Left renal cortex interstitium (tissue), 4 donors: Measurements from ENCODE around the gene MALL. TPM values are rescaled to one million over a fixed set of nuclear protein-coding genes. Genes with fewer than 3 reads are reported as not detected.
"Not testable (repeated sequence)": the region's sequence is repeated elsewhere in the genome, so short reads cannot be mapped to it uniquely, and the experiment has no call there.

ENCODE experiments used
- DNase-seq, 4 donors: peaks; one replicate each; pipeline ENCODE4 v3.0.0-alpha.2; 2013; ENCODE audit warnings: low read depth in 4 of 4, low spot score in 2 of 4, missing footprints in 1 of 4
- polyA plus RNA-seq, 4 donors: library from polyadenylated mRNA; unstranded; fragments of 120-200 nt; gene quantifications; one replicate each; pipeline ENCODE4 v1.2.1, GENCODE V29; 2013; ENCODE audit not compliant: insufficient read length in 4 of 4

MALL gene
- polyA plus RNA-seq, 4 donors, result 12.4 to 14.3 (median 13.1) TPM

DNA sequence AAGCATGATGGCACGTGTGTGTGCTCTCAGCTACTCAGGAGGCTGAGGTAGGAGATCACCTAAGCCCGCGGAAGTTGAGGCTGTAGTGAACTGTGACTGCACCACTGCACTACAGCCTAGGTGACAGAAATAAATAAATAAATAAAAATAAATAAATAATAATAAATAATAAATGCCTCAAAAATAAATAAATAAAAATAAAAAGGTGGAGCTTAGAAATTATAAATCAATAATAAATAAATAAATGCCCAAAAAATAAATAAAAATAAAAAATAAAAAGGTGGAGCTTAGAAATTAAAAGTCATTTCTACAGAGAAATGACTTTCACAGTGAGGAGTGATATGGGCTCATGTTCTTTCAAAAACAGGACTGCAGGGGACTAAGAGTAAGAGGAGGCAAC is 6.0 kb upstream of the MALL start:
- no peak for DNase-seq

DNA sequence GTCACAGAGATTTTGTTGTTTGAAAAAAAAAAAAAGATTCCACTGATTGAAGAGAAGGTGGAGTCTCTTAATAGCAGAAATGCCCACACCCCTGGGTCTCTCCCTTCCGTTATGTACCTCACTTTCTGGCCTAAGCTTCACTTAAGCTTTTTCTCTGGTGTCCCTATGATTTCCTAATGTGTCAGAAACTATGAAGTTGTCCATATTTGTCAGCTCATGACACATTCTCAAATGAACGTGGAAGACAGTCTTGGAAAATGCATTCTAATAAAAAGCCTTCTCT is 5.4 kb upstream of the MALL start:
- no peak for DNase-seq

DNA sequence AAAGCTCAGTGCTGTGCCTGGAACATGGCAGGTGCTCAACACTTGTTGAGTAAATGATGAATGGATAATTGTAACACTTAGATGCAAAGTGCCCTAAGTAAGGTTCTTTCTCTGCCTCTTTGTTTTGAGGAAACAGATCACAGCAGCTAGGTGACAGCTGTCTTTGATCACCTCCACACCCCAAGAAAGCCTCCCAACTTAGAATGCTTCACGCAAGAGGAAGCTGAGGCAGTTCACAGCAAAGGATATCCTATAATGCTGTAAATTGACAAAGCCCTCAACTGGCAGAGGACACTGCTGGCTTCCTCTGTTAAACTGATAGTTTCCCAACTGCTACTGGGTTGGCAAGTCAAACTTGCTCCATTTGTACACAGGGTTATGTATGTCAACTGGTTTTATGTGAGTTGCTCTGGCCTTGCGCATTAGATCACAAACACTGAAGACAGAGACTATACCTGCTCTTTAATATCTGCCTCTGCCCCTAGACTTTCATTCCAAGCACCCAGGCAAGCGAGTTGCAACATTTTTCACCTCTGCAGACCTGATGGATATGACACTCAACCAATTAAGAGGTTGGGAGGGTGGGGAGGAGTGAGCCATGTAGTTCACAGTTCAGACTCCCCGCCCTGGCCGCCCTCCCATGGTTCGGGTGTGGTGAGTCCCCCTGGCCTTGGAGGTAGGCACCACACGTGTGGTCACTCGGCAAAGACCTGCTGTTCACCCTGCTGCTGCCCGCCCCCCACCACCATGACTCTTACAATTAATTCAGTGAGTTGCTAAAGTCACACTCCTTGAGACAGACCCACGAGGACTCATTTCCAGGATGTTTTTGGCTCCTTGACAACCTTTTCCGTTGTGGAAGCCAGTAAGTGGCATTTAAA is 4.8 kb upstream of the MALL start:
- no peak for DNase-seq

DNA sequence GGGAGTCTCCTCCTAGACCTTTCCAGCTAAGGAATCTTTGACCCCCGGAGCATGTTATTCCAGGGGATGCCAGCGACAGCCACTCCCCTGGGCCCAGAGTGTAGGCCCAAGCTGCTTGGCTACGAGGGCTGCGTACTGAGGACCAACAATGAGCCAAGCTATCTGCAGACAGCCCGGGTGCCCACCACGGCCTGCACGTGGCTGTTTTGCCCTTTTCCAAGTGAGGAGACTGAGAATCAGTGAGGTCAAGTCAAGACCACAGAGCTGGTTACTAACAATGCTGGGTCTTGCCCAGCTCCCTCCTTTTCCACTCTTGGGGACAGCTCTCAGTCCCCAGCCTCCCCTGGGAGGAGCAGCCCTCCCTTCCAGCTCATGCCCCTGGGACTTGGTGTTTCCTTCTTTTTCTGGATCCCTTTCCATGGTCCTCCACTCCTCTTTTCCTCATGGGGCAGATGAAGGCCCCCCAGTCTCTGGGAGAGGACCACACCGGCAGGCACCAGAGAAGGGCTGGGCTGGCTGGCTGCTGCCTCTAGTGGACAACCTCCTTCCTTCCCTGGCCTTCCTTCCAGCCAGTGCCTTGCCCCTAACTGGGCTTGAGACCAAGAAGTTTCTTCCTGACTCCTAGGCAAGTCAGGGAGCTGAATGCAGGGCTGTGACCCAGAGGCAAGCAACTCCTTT is 550 bp upstream of the MALL start:
- DNase-seq, result no peak

- no peak for DNase-seq
Observed at GRCh38 chr2:110114831-110115255, 779 bp downstream of the MALL start.

- no peak for DNase-seq
Observed at GRCh38 chr2:110113961-110114591, 1.5 kb downstream of the MALL start.

DNA sequence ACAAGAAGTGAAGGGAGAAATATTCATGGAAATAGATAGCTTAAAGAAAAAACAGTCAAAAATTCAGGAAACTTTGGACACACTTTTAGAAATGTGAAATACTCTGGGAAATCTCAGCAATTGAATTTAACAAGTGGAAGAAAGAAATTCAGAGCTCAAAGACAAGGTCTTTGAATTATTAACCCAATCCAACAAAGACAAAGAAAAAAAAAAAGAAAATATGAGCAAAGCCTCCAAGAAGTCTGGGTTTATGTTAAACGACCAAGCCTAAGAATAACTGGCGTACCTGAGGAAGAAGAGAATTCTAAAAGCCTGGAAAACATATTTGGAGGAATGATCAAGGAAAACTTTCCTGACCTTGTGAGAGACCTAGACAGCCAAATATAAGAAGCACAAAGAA is 7.3 kb downstream of the MALL start:
- not testable (repeated sequence) for DNase-seq

DNA sequence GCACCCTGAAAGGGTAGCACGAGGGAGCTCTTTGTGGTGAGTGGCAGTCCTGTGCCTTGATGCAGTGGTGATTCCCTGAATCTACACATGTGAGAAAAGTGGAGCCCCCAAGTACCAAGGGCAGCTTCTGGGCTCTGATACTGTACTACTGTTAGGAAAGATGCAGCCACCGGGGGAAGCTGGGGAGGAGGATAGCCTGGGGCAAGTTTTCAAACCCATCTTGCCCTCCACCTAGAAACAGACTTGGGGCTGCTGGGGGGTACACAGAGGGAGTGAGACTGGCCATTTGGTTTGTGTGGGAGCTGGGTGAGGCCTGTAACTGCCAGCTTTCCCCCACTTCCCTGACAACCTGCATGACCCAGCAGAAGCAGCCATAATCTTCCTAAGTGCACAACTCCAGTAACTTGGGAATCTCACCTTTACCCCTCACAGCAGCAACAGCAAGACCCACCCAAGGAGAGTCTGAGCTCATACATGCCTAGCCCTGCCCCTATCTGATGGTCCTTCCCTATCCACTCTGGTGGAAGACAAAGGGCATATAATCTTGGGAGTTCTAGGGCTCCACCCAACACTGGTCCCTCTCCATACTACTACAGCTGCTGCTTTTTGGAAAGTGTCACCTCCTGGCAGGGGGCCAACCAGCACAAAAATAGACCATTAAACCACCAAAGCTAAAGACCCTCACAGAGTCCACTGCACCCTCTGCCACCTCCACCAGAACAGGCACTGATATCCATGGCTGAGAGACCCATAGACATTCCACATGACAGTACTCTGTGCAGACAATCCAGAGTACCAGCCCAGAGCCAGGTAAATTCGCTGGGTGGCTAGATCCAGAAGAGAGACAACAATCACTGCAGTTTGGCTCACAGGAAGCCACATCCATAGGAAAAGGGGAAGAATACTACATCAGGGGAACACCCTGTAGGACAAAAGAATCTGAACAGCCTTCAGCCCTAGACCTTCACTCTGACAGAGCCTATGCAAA is 8.2 kb downstream of the MALL start:
- DNase-seq, result no peak

- no peak for DNase-seq
Observed at GRCh38 chr2:110106642-110107041, 9.0 kb downstream of the MALL start.

DNA sequence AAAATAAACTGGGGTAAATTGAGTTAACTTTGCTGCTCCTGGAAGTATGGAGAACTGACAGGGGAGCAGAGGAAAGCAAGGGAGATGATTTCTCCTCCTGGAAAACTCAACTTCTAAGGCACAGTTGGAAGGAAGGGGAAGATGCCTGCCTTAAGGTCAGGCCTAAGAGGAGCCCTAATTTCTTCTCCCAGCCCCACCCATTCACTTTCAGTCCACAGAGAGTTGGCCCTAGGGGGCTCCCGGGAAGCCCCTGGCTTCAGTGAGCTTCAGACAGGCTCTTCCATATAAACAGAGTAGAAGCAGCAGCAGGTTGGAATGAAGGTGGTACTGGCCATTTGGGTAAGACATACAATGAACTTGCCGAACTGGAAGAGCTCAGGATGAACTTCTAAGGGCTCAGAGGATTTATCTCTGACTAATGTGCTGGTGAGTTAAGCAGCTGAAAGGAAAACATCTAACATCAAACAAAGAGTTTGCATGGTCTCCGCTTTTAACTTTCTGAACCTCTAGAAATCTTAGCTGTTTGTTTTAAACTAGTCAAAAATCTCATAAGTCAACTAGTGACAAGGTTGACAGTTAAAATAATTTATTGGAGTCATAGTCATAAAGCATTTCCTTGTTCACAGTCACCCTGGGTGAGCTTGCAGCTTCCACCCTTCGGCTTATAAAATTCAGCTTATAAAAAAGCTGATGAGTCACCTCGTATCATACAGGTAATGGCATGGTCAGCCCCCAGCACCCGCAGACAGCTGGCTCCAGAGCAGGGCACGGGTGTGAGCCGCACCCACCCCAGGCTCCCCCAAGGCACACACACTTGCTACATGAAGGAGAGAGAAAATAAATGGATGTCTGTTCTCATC is 9.8 kb downstream of the MALL start:
- DNase-seq, result no peak

DNA sequence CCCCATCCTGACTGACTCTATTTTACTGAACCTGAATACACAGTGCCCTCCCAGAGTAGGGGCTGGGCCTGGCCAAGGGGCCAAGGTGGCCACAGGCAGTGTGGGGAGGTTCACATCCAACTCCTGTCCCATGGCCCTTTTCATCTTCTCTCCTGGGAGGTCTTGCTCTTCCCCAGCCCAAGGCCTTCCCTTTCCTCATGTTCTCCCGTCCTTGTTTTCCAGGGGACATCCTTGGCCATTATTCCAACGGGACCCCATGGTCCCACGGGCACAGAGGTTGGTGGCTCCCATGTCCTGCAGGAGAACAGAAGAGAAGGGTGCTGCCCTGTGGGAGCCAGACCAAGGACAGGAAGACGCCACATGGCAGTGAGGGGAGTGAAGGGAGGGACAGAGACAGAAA is 10.4 kb downstream of the MALL start:
- DNase-seq, result no peak

- DNase-seq, result no peak
Observed at GRCh38 chr2:110104025-110104771, 11.4 kb downstream of the MALL start.

GRCh38 chr2:110103061-110103961 is 12.3 kb downstream of the MALL start:
- DNase-seq, result no peak

- no peak for DNase-seq
Observed at GRCh38 chr2:110101901-110102803, 13.5 kb downstream of the MALL start.

DNA sequence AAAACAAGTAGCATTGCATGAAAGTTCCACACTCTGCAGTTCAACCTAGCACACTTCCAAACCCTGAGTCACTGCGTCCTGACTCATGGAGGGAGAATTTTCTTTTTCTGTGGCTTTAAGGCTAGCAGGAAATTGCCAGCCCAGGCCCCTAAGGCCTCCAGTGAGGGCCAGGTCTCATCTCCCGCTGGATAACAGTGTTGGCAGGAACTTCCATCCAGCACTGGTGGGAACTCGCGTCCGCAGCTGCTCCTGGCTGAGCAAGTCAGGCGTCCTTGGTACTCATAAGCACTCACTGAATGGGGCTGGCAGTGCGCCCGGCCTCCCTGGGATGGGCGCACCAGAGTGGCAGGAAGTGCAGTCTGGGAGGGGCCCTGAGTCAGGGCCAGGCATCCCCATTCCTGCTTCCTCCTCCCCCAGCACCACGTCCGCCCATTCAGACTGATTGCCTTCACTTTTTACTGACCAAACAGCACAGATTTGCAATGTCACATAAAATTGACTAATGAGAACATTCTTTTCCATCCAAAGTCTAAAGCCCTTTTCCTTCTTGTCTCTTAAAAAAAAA is 14.3 kb downstream of the MALL start:
- peak in 1 of 4 donors; percentile 52 for DNase-seq

- not testable (repeated sequence) for DNase-seq
Observed at GRCh38 chr2:110100880-110101279, 14.7 kb downstream of the MALL start.

DNA sequence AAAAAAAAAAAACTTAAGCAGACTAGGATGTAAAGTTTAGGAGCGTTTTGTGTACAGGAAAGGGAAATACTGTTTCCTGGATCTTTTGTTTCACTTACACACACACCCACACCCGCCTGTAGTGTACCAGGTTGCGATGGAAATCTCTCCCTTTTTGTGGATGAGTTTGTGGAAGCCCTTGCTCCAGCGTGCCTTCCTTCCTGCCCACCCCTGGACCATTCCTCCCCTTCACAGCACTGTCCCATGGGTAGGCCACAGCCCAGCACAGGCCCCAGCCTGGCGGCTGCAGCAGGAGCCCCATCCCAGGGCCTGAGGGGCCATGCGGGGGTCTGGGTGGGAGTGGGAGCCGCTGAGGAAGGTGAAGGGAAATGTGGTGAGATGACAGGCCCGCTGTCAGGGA is 15.1 kb downstream of the MALL start:
- DNase-seq, result no peak
